ENCODE measurements around the gene SRGAP1.
"Not testable (repeated sequence)": the region's sequence is repeated elsewhere in the genome, so short reads cannot be mapped to it uniquely, and the experiment has no call there.

The SRGAP1 gene

DNA sequence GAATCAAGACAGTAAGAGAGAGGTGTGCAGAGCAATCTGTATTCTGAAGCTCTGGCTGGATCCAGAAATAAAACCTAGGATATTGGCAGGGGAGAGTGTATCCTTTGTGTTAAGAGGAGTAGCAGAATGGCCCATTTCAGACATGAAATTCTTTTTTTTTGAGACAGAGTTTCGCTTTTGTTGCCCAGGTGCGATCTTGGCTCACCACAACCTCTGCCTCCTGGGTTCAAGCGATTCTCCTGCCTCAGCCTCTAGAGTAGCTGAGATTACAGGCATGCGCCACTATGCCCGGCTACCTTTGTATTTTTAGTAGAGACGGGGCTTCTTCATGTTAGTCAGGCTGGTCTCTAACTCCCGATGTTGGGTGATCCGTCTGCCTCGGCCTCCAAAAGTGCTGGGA, 6.1 kb upstream of the SRGAP1 start:
- DNase-seq: no peak

DNA sequence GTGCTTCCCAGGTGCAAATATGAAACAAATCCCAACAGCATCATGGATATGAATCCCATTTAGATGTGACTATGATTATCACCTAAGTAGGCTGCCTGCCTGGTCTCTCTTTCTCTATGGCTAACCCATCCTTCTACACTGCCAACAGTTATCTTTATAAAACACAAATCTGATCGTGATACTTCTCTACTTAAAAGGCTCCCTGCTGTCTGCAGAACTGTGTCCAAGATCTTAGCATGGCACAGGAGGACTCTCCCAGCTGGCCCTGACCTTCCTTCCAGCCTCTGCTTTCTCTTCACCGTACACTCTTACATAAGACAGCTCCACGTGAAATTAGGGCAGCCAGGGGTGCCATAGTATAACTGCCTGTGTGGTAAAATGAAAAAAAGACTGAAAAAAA, 3.5 kb upstream of the SRGAP1 start:
- DNase-seq: no peak

DNA sequence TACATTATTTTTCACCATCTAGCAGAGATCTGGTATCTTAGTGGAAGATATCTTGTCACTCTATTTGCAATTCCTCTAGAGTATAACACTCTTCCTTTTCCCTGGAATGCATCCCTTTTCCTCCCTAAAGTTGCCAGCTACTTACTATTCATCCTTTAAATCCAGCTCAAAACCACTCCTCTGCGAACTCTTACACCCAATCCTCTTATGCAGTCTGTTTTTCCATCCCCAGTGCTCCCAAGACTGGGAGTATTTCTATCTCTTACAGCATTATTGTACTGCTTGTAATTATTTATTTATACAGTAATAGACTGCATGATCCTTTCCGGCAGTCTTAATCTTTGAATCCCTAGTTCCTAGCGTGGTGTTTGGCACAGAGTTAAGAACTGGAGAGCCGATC, 2.9 kb upstream of the SRGAP1 start:
- DNase-seq: no peak

DNA sequence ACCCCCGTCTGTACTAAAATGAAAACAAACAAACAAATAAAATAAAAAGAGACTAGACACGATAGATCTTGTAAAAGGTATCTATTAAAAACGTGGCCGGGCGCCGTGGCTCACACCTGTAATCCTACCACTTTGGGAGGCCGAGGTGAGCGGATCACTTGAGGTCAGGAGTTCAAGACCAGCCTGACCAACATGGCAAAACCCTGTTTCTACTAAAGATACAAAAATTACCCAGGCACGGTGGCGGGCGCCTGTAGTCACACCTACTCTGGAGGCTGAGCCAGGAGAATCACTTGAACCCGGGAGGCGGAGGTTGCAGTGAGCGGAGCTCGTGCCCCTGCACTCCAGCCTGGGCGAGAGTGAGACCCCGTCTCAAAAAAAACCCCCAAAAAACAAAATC, 1.8 kb upstream of the SRGAP1 start:
- not testable (repeated sequence) for DNase-seq

DNA sequence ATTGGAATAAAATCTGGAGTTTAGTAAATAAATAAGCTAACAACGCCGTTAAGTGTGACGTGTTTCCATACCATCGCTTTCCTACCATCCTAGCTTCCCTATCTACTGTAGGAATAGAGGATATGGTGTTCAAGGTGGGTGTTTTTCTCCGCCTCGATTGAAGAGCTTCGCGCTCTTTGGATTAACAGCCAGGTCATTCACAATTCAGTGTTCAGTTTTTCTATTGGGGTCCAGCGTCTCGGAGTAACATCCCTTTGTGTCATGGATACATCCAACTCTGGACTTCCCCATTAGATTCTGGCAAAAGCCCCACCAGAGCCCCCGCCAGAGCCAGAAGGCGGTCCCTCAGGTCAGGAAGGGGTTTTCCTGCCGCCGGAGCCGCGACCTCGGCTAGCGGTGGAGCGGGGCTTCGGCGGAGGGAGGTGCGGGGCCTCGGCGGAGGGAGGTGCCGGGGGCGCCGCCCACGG, 1.2 kb upstream of the SRGAP1 start:
- DNase-seq: peak in 1 of 2 experiments; percentile 41

DNA sequence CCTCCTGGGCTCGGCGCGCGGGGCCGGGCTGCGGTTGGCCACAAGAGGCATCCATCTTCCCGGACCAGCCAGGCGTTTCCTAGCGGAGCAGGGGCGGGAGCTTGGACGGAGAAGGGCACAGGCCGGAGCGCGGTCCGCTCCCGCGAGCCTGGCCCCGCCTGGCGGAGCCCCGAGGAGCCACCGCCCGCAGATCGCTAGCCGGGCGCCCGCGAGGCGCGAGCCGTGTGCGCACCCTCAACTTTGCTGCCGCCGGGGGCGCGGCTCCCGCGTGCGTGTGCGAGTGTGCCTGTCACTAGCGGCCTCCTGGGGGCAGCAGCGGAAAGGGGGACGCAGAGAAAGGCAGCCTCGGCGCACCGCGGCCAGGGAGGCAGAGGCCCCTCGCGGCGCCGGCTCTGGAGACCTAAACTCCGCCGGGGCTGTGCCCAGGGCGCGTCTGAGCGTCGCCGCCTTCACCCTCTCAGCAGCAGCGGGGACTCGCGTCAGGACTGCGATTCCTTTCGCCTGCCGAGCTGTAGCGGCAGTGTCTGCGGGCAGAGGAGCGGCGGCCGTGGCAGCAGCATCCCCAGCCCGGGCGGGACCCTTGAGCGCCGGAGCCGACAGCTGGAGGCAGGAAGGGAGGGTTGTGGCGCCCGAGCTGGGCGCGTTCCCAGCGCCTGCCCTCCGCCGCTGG, 644 bp upstream of the SRGAP1 start:
- DNase-seq: peak; percentile 88 to 91

DNA sequence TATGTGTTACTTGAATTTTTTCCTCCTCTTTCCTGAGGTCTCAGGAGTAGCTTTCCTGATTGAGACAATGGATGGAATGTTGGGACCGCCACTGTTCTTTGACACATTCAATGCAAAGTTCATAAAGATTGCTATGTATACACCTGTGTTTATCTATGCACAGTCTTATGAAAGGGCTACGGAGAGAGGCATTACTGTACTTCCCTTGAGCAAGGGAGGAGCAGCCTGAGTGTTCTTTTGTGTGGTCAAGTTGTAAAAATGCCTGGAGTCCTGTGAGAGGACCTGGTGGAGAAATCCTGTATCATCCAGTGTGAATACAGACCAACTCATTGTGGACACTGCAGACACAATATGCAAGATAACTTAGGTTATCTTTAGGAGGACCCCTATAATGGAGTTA, 1.2 kb downstream of the SRGAP1 start:
- DNase-seq: no peak

DNA sequence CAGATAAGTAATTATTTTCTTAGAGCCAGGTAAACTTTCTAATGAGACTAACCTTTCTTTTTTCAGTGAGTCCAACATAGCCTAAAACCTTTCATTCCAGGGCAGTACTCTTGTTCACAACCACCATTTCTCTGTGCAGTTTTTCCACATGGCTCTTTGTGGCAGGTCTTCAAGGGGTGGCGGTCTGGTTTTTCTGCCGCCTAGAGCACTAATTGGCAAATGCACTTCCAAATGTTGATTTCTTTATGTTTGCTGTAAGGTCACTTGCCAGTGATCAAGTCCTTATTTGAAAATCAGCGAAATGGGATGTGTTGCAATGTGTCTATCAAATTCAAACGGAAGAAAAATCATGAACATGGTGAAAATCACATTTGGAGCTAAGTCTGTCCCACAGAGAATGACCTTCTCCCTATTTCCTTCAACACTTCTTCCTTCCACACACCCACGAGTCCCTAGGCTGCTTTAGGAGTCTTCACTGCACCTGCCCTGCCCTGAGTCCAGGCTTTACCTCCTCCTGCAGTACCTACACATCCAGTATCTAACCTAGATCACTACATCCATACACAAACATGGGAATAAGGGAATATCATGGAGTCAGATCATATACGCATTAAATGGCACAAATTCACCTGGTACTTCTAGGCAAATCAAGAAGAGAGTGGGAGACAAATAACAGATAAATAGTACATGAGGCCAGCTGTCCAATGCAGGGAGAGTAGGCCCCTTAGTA, 1.9 kb downstream of the SRGAP1 start:
- no peak for DNase-seq

DNA sequence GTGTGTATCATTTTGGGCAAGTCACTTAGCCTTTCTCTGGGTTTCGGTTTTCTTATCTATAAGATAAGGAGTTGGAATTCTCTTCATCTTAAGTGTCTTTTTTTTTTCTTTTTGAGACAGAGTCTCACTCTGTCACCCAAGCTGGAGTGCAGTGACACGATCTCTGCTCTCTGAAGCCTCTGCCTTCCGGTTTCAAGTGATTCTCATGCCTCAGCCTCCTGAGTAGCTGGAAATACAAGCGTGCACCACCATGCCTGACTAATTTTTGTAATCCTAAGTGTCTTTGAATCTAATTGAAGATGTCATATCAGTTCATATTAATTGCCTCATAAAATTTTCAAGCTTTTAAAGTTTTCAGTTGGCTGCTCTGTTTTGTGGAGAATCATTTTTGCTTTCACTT, 4.0 kb downstream of the SRGAP1 start:
- DNase-seq: no peak

DNA sequence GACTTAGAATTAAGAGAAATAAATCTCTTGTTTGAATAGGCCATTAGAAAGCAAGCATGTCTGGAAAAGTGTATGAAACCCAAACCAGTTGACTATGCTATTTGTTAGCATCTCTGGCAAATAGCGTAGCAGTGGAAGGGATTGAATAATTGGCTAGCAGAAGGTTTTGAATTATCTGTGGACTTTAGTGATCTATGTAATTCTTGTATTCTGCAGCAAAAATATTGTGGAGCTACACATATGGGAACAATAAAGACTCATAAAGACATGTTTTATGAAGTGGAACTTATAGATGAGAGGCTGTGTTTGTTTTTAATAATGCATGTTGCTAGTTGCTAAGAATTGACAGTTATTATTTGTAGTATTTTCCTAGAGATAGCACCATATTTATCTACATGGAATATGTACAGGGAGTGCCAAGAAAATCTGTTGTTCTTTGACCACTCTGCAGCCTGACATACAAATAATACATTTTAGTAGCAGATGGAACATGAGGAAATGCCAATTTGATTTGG, 4.7 kb downstream of the SRGAP1 start:
- DNase-seq: no peak

DNA sequence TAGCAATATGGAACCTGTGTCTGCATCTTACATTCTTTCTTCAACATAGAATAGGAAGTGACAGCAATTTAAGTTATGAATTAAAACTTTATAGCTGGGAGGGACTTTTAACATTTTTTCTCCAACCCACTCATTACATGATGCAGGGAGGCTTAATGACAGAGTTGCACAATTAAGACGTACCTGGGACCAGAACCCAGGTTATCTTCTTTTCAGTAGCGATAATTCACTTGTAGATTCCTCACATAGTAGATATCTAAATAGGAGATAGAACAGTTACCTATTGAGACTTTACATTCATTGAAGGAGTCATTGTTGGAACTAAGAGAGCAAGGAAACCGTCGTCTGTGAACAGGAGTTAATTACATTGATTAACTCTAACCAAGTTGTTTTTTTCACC, 5.1 kb downstream of the SRGAP1 start:
- DNase-seq: no peak

DNA sequence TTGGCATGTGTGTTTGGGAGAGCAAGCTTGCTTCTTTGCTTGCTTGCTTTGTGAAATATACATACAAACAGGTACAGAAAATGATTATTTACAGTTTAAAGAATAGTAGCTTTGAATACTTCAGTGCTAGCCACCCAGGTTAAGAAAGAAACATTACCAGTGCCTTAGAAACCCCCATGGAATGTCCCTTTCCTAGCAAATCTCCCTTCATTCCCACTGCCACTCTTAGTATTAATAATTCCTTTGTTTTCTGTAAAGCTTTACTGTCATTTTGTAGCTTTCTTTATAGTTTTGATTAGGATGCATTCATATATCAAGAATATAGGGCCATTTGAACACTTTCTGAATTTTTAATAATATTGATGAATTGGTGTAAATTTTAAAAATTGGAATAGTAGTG, 9.5 kb downstream of the SRGAP1 start:
- no peak for DNase-seq

DNA sequence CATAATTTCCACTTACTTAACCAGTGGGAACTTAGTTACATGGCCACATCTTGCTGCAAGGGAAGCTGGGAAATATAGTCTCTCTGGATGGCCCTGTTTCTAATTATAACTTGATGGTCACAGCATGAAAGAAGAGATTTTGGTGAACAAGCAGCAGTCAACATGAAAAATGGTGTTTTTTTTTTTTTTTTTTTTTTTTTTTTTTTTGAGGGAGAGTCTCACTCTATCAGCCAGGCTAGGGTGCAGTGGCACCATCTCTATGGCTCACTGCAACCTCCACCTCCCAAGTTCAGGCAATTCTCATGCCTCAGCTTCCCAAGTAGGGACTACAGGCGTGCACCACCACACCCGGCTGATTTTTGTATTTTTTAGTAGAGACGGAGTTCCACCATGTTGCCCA, 10.8 kb downstream of the SRGAP1 start:
- no peak for DNase-seq

DNA sequence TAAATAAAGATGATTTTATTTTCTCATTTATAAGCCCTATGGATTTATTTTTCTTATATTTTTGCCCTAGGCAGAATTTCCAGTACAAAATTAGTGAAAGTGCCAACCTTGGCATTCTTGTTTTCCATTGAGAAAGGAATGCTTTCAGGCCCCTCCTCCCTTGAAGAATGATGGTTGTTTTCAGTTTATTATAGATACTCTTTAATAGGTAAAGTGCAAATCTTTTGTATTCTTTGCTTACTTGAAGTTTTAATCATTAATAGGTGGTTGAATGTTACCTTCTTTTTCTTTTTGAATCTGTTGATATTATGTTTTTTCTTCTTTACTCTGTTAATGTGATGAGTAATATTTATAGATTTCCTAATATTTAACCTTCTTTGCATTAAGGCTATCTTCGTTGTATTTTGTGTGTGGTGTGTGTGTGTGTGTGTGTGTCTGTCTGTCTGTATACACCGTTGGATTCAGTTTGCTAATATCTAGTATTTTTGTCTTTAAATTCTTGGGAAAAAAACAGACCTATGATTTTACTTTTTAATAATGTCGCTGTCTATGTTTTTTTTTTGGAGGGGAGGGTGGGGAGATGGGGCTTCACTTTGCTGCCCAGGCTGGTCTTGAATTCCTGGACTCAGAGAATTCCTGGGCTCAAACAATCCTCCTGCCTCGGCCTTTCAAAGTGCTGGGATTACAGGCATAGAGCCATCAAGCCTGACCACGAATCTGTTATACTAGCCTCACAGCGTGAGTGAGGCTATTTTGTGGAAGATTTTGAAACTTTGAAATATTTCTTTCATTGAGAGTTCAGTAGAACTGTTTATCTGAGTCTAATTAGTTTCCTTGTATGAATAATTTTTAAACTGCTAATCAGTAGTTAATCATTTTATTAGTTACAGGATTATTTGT, 13.5 kb downstream of the SRGAP1 start:
- no peak for DNase-seq

DNA sequence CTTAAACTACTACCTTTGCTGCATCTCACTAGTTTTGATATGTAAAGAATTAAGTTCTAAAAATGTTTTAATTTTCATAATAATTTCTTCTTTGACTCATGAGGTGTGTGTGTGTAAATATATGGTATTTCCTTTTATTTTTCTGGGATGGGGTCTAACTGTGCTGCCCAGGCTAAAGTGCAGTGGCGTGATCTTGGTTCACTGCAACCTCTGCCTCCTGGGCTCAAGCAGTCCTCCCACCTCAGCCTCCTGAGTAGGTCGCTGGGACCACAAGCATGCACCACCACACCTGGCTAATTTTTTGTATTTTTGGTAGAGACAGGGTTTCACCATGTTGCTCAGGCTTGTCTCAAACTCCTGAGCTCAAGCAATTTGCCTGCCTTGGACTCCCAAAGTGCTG, 15.4 kb downstream of the SRGAP1 start:
- not testable (repeated sequence) for DNase-seq

DNA sequence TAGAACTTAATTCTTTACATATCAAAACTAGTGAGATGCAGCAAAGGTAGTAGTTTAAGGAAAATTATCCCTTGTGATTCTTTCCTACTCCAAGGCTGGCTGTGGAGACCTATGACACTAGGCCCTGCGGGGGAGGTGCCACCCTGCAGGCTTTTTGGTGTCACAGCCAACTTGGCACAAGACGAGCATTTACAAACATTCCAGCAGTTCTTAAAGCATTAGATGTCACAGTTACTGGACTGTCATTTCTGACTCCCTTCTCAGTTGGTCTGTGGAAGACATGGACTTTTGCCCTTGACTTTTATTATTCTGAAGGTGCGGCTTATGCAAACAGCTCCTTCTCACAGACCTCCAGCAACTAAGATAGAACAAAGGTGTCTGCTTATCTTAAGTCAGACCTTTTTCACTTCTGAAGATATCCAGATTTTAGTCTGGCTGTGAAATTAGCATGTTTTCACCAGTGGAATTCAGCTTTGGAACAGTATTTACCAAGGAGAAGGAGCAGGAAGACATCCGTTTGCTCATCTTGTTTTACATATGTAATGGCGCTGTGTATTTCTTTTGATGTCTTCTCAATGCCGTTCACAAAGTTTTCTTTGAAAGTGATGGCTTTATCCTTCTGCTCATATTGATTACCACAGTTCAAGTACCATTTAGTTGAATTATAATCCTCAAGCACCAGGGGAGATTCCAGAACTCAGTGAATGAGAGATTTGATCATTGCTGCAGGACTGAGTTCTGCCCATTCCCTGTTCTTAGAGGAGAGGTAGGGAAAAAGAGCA, 17.9 kb downstream of the SRGAP1 start:
- no peak for DNase-seq

DNA sequence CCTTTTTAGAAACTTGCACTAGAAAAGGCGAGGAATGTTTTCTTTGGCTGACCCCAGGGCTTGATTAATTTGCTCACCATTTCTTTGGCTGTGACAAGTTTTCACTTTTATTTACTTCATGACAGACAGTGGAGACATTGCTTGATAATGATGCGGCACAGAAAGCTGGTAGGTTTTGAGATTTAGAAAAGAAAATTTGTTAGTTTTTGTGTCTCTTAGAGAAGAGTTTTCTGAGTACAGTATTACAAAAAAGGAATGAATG, 18.4 kb downstream of the SRGAP1 start:
- no peak for DNase-seq

DNA sequence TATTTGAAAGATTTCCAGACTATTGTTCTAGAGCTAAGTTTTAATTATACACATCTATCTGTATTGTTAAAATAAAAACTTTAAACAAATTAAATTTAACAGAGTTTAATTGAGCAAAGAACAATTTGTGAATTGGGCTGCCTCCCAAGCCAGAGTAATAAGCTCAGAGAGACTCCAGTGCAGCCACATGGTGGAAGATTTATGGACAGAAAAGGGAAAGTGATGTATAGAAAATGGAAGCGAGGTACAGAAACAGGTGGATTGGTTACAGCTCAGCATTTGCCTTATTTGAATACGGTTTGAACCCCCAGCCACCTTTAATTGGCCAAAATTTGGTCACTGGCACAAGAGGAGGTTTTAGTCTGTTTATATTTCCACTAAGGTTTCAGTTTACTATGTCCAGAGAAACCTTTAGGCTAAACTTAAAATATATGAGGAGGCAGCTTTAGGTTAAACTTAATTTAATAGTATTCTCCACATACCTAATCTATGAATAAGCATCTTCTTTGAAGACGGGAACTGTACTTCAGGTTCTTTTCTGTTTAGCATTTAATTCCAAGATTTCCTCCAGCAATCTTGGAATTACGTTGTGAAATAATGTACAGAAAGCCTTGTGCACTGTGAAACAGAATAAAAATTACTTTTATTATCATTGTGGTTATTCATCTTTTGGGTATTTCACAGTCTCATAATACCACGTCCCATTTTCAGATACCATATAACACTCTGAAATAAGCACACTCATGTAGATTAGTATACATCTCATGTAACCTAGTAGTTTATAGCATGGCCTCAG, 19.4 kb downstream of the SRGAP1 start:
- no peak for DNase-seq

DNA sequence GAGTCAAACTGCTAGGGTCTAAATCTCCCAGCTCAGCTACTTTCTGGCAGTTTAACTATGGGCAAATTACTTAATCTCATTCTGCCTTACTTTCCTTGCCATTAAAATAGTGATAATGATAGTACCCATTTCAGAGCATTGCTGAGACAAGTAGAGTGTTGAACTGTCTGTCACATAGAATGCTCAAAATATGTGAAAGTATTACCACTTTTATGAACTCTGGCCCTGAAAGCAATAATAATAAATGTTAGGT, 19.9 kb downstream of the SRGAP1 start:
- DNase-seq: no peak

DNA sequence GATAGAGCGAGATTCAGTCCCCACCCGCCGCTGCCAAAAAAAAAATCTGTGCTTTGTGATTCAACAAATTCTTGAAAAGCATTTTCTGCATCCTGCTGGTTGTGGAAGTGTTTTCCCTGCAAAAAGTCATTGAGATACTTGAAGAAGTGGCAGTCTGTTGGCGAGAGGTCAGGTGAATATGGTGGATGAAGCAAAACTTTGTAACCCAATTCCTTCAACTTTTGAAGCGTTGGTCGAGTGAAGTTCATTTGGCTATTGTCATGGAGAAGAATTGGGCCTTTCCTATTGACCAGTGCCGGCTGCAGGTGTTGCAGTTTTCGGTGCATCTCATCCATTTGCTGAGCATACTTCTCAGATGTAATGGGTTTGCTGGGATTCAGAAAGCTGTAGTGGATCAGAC, 20.9 kb downstream of the SRGAP1 start:
- no peak for DNase-seq

DNA sequence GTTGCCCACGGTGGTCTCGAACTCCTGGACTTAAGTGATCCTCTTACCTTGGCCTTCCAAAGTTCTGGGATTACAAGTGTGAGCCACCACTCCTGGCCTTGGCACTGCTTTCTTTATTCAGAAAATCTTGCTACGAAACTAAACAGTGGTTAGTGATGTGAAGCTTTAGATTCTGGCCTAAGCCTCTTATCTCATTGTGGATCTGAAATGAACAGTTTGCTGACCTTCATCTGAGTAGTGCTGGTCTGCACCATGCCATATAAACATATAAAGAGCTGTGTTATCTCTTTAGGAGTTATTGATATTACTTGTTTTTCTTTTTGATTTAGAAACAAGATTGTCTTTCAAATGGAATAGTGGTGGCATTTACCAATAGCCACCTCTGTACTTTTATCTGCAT, 22.6 kb downstream of the SRGAP1 start:
- no peak for DNase-seq

DNA sequence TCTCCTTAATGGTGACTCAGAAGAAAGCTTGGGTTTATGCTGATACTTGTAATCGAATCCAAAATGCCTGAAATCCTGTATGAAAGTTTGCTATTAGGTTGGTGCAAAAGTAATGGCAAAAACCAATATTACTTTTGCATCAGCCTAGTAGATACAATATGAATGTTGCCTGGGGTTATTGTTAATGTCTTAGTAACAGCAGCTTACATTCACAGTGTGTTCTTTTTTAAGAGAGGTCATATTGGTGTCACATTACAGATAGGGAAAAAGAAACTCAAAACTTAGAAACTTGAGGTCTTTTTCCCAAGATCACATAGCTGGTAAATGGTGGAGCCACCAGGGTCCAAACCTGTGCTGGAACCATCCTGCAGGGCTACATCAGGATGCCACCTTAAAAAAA, 25.2 kb downstream of the SRGAP1 start:
- DNase-seq: no peak
